HCT116 (cell line): ENCODE measurements around the gene INTS1. TPM values are rescaled to one million over a fixed set of nuclear protein-coding genes. Genes with fewer than 3 reads are reported as not detected.

Source experiments
- ATAC-seq: fragments of 200-7000 bp; cut with Tn5 transposase; 2 replicates; pipeline ENCODE4 v1.9.1; 2020; ENCODE audit warnings: mild to moderate bottlenecking, moderate library complexity
- BruUV-seq: library from RNA; stranded (reverse); fragments of 400-500 nt; replicated peaks from 2 replicates; lab custom pipeline; 2021; lab: Mats Ljungman, UMichigan
- CTCF ChIA-PET: fragments of 300-600 bp; sonication (Branson Sonifier 250); formaldehyde crosslinking; loops from one replicate; lab custom pipeline; 2021; ENCODE audit warnings: antibody characterized with exemption; lab: Charles Lee
- POLR2A ChIA-PET: fragments of 300-600, 350-600 bp; sonication (Branson Sonifier 250); formaldehyde crosslinking; loops from one replicate; lab custom pipeline; 2021; ENCODE audit warnings: antibody characterized with exemption; lab: Charles Lee
- RAD21 ChIA-PET, 2 experiments: fragments of 300-600 bp; sonication (Branson Sonifier 250); formaldehyde crosslinking; loops; one replicate each; lab custom pipeline; 2023; ENCODE audit warnings: low total read pairs in 2 of 2; ENCODE audit not compliant: uncharacterized antibody in 2 of 2, unreplicated experiment in 2 of 2, low non-redundant PET in 1 of 2; lab: Charles Lee
- DNase-seq: peaks from one replicate; pipeline ENCODE4 v3.0.0-alpha.2; 2010; ENCODE audit warnings: low read depth, low spot score
- H2AFZ ChIP-seq: fragments of 200-600 bp; shearing (Covaris generic), sonication (generic); 2 replicates; pipeline ENCODE4 v1.6.1; 2017; ENCODE audit warnings: low read depth, mixed run types, mixed read lengths, antibody characterized with exemption, low read length; ENCODE audit not compliant: poor library complexity, severe bottlenecking
- H3K27ac ChIP-seq: 2 replicates; pipeline ENCODE4 v1.5.1; 2012; ENCODE audit warnings: low read depth, low read length
- H3K27me3 ChIP-seq: fragments of 200-600 bp; sonication (generic); 2 replicates; pipeline ENCODE4 v1.6.1; 2016; ENCODE audit warnings: mixed run types, low read length, mixed read lengths; ENCODE audit not compliant: insufficient read depth
- H3K36me3 ChIP-seq, 2 experiments: fragments of 200-500 bp in 1 of 2; fragments of 200-600 bp in 1 of 2; sonication (Bioruptor generic) in 1 of 2; sonication (generic) in 1 of 2; 2 replicates each; pipeline versions ENCODE4 v1.5.1 to v1.6.1; 2014 to 2016; ENCODE audit warnings: low read length in 2 of 2, inconsistent platforms in 1 of 2, mixed read lengths in 1 of 2, mixed run types in 1 of 2; ENCODE audit not compliant: insufficient read depth in 2 of 2, control insufficient read depth in 1 of 2
- H3K4me1 ChIP-seq, 2 experiments: fragments of 200-600 bp in 1 of 2; sonication (generic) in 1 of 2; 2 replicates each; pipeline versions ENCODE4 v1.5.1 to v1.6.1; 2012 to 2017; ENCODE audit warnings: low read length in 2 of 2, inconsistent platforms in 1 of 2, mild to moderate bottlenecking in 1 of 2, mixed read lengths in 1 of 2, mixed run types in 1 of 2, moderate library complexity in 1 of 2; ENCODE audit not compliant: insufficient read depth in 2 of 2, control insufficient read depth in 1 of 2
- H3K4me2 ChIP-seq: fragments of 200-600 bp; sonication (generic); 2 replicates; pipeline ENCODE4 v1.6.1; 2017; ENCODE audit warnings: mixed run types, low read length, mixed read lengths
- H3K4me3 ChIP-seq, 2 experiments: fragments of 200-600 bp in 1 of 2; sonication (generic) in 1 of 2; replicated peaks in 1 of 2; 2 replicates each; pipeline ENCODE4 v1.5.1; 2011 to 2016; ENCODE audit warnings: low read length in 2 of 2, control low read depth in 1 of 2, low read depth in 1 of 2, mild to moderate bottlenecking in 1 of 2, mixed read lengths in 1 of 2, mixed run types in 1 of 2
- H3K79me2 ChIP-seq: fragments of 200-600 bp; sonication (generic); 2 replicates; pipeline ENCODE4 v1.6.1; 2017; ENCODE audit warnings: mild to moderate bottlenecking, mixed run types, low read length, moderate library complexity, mixed read lengths; ENCODE audit not compliant: insufficient read depth
- H3K9ac ChIP-seq: fragments of 200-600 bp; sonication (generic); 2 replicates; pipeline ENCODE4 v1.6.1; 2016; ENCODE audit warnings: low read length, mixed read lengths
- H3K9me2 ChIP-seq: fragments of 200-600 bp; sonication (generic), shearing (Covaris generic); 2 replicates; pipeline ENCODE4 v1.6.1; 2017; ENCODE audit warnings: mixed run types, mild to moderate bottlenecking, moderate library complexity; ENCODE audit not compliant: insufficient read depth
- H3K9me3 ChIP-seq, 2 experiments: fragments of 200-500 bp in 1 of 2; fragments of 200-600 bp in 1 of 2; sonication (Bioruptor generic) in 1 of 2; sonication (generic) in 1 of 2; 2 replicates each; pipeline ENCODE4 v1.6.1; 2014 to 2017; ENCODE audit warnings: low read length in 2 of 2, mixed read lengths in 2 of 2, inconsistent platforms in 1 of 2, low read depth in 1 of 2, mild to moderate bottlenecking in 1 of 2, mixed run types in 1 of 2, moderate library complexity in 1 of 2; ENCODE audit not compliant: control insufficient read depth in 1 of 2, insufficient read depth in 1 of 2
- H4K20me1 ChIP-seq: fragments of 200-600 bp; sonication (generic), shearing (Covaris generic); 2 replicates; pipeline ENCODE4 v1.6.1; 2017; ENCODE audit warnings: mixed run types, mild to moderate bottlenecking, moderate library complexity; ENCODE audit not compliant: insufficient read depth
- ATF3 ChIP-seq: IDR thresholded peaks from 2 replicates; pipeline ENCODE4 v1.6.1; 2012
- CBX3 ChIP-seq: IDR thresholded peaks from 2 replicates; pipeline ENCODE4 v1.6.1; 2012; ENCODE audit warnings: low read depth
- CEBPB ChIP-seq: IDR thresholded peaks from 2 replicates; pipeline ENCODE4 v1.6.1; 2012; ENCODE audit warnings: low read depth
- CTCF ChIP-seq, 3 experiments: fragments of 200-600 bp in 1 of 3; sonication (generic) in 1 of 3; IDR thresholded peaks in 2 of 3; conservative IDR thresholded peaks in 1 of 3; 2 replicates each; pipeline ENCODE4 v1.5.1; 2012 to 2017; ENCODE audit warnings: low read depth in 2 of 3, low read length in 2 of 3, antibody characterized with exemption in 1 of 3, borderline replicate concordance in 1 of 3, control low read depth in 1 of 3, mild to moderate bottlenecking in 1 of 3, mixed read lengths in 1 of 3, mixed run types in 1 of 3, moderate library complexity in 1 of 3; ENCODE audit not compliant: insufficient read depth in 1 of 3
- EGR1 ChIP-seq: IDR thresholded peaks from 2 replicates; pipeline ENCODE4 v1.6.1; 2012; ENCODE audit warnings: low read depth
- EZH2 ChIP-seq: fragments of 200-600 bp; sonication (generic); IDR thresholded peaks from 2 replicates; pipeline ENCODE4 v1.6.1; 2017; ENCODE audit warnings: antibody characterized with exemption, mixed run types
- JUND ChIP-seq: IDR thresholded peaks from 2 replicates; pipeline ENCODE4 v1.6.1; 2012
- MAX ChIP-seq: IDR thresholded peaks from 2 replicates; pipeline ENCODE4 v1.6.1; 2012
- POLR2A ChIP-seq: IDR thresholded peaks from 2 replicates; pipeline ENCODE4 v1.7.0; 2011; ENCODE audit warnings: borderline replicate concordance; ENCODE audit not compliant: insufficient read depth, insufficient read length; ENCODE audit errors: extremely low read depth
- RAD21 ChIP-seq: IDR thresholded peaks from 2 replicates; pipeline ENCODE4 v1.6.1; 2012; ENCODE audit warnings: low read depth, mild to moderate bottlenecking
- SP1 ChIP-seq: IDR thresholded peaks from 2 replicates; pipeline ENCODE4 v1.6.1; 2012; ENCODE audit warnings: low read depth
- SRF ChIP-seq: IDR thresholded peaks from 2 replicates; pipeline ENCODE4 v1.6.1; 2012; ENCODE audit warnings: low read depth
- TCF7L2 ChIP-seq: IDR thresholded peaks from 2 replicates; pipeline ENCODE4 v1.7.0; 2011; ENCODE audit warnings: borderline replicate concordance, inconsistent platforms; ENCODE audit not compliant: insufficient read depth, insufficient read length; ENCODE audit errors: extremely low read depth
- YY1 ChIP-seq: IDR thresholded peaks from 2 replicates; pipeline ENCODE4 v1.6.1; 2011; ENCODE audit warnings: low read length, low read depth, moderate library complexity, mild to moderate bottlenecking; ENCODE audit not compliant: insufficient replicate concordance; ENCODE audit errors: extremely low read depth
- ZFX ChIP-seq: fragments of 450-650 bp; IDR thresholded peaks from 2 replicates; pipeline ENCODE4 v1.6.1; 2017
- intact Hi-C: fragments of 100-400 bp; cut with micrococcal nuclease; formaldehyde crosslinking; loops from 2 replicates; pipeline ENCODE4 v1.10.0; 2022
- total RNA-seq: library from RNA; stranded (reverse); gene quantifications from one replicate; pipeline ENCODE4 v1.2.1, GENCODE V29; 2021; ENCODE audit not compliant: unreplicated experiment
- TF ChIP-seq, protein P1 (sequence below): IDR thresholded peaks from 2 replicates; pipeline ENCODE4 v1.6.1; 2011; ENCODE audit warnings: mild to moderate bottlenecking, low read length, moderate library complexity; ENCODE audit not compliant: insufficient replicate concordance; ENCODE audit errors: extremely low read depth

Gene INTS1
- total RNA-seq, 1 experiment from 2014 or later = 167 TPM

DNA sequence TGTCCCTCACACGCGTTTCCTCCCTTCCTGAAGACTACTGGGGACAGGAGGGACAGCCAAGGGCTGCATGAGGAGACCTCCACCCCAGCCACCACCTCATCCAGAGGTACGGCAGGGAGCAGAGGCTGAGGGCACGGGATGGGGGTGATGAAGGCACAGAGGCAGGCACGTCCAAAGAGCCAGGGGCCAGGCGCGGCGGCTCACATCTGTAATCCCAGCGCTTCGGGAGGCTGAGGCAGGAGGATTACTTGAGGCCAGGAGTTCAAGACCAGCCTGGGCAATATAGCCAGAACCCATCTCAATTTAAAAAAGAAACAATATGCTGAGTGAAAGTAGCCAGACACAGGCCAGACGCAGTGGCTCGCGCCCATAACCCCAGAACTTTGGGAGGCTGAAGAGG lies 48.2 kb downstream of the INTS1 start:
- Histone ChIP-seq H3K36me3 (no peaks in the 10 kb centered on the region; a peak in 1 of 4 replicates), H3K79me2 (peaks cover 81% of the 10 kb centered on the region), H3K9me3 (no peaks in the 10 kb centered on the region), H3K4me3 (peak overlapping the region; percentile 51 to 63), H3K4me2 (peak overlapping the region; percentile 97), H2AFZ (no peak overlapping the region), H3K4me1 (peaks cover 41 to 54% of the 10 kb centered on the region in 2 experiments), H3K9ac (peak overlapping the region; percentile 65), H4K20me1 (no peaks in the 10 kb centered on the region), H3K27me3 (no peaks in the 10 kb centered on the region), H3K27ac (peak overlapping the region; percentile 75), H3K9me2 (no peaks in the 10 kb centered on the region)
- ChIA-PET POLR2A (no interaction called here), CTCF (interaction anchor here (1.0 to 1.4 kb wide), 4 partner anchors 18 to 279 kb away, joined by 3 to 4 read pairs (median 4); no protein-coding TSS in a partner anchor), RAD21 (no interaction called here)
- TF ChIP-seq JUND (no peak), ATF3 (no peak), CBX3 (no peak), TCF7L2 (no peak), ZFX (no peak), SP1 (no peak), CEBPB (no peak), EZH2 (no peak), EGR1 (no peak), SRF (no peak), CTCF (IDR thresholded peaks at IDR 0.05 in 2 of 3, conservative IDR thresholded peaks at IDR 0.05 in 1 of 3; ENCODE audit: borderline replicate concordance in 1 of 3, insufficient read depth in 1 of 3, low read depth in 2 of 3, low read length in 2 of 3) (no peak), RAD21 (no peak), POLR2A (no peak), YY1 (no peak), MAX (no peak)
- TF ChIP-seq, protein P1, sequence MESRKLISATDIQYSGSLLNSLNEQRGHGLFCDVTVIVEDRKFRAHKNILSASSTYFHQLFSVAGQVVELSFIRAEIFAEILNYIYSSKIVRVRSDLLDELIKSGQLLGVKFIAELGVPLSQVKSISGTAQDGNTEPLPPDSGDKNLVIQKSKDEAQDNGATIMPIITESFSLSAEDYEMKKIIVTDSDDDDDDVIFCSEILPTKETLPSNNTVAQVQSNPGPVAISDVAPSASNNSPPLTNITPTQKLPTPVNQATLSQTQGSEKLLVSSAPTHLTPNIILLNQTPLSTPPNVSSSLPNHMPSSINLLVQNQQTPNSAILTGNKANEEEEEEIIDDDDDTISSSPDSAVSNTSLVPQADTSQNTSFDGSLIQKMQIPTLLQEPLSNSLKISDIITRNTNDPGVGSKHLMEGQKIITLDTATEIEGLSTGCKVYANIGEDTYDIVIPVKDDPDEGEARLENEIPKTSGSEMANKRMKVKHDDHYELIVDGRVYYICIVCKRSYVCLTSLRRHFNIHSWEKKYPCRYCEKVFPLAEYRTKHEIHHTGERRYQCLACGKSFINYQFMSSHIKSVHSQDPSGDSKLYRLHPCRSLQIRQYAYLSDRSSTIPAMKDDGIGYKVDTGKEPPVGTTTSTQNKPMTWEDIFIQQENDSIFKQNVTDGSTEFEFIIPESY = no peak
- intact Hi-C loops = no loop called here
- no peak for ATAC-seq
- BruUV-seq = no TSS peak
- DNase-seq = no peak
